Stimulated activated CD8-positive, alpha-beta memory T cell treated with anti-CD3 and anti-CD28 coated beads, Interleukin-7, amount 100 ng/mL, for 48 hours (primary cell): Measurements from ENCODE around the gene PGBD1.

ENCODE experiments used
- DNase-seq, 2 donors: peaks; one replicate each; pipeline ENCODE4 v3.0.0-alpha.2; 2020; ENCODE audit warnings: low read depth in 1 of 2; ENCODE audit errors: extremely low read depth in 1 of 2

PGBD1 gene

GRCh38 chr6:28281288-28282064 is at the start of gene PGBD1:
TSS of gene PGBD1 (plus strand) at chr6:28281572. CDS start at chr6:28283814, 2,242 bp downstream.
- peak; percentile 47 to 63 for DNase-seq

- DNase-seq, result no peak
Observed at GRCh38 chr6:28232785-28233184, 48.6 kb upstream of the PGBD1 start.

GRCh38 chr6:28235912-28236452 is 45.4 kb upstream of the PGBD1 start:
- no peak for DNase-seq

- no peak for DNase-seq
Observed at GRCh38 chr6:28239636-28240035, 41.7 kb upstream of the PGBD1 start.

- DNase-seq, result no peak
Observed at GRCh38 chr6:28240471-28240870, 40.9 kb upstream of the PGBD1 start.

GRCh38 chr6:28243946-28244345 is 37.4 kb upstream of the PGBD1 start:
- DNase-seq, result no peak

- no peak for DNase-seq
Observed at GRCh38 chr6:28245206-28245941, 36.0 kb upstream of the PGBD1 start.

- no peak for DNase-seq
Observed at GRCh38 chr6:28248916-28249315, 32.5 kb upstream of the PGBD1 start.

GRCh38 chr6:28250747-28251146 is 30.6 kb upstream of the PGBD1 start:
- no peak for DNase-seq

- DNase-seq, result peak in 1 of 2 donors; percentile 17
Observed at GRCh38 chr6:28251661-28252008, 29.7 kb upstream of the PGBD1 start.

- peak; percentile 46 to 74 for DNase-seq
Observed at GRCh38 chr6:28252009-28252975, 29.1 kb upstream of the PGBD1 start, which contains the start of gene ZKSCAN4. TSS of gene ZKSCAN4 (minus strand) at chr6:28252269. CDS start at chr6:28251980, 289 bp downstream.

GRCh38 chr6:28254121-28254519 is 27.3 kb upstream of the PGBD1 start:
- DNase-seq, result peak in 1 of 2 donors; percentile 6

- no peak for DNase-seq
Observed at GRCh38 chr6:28257042-28257441, 24.3 kb upstream of the PGBD1 start.

- DNase-seq, result peak in 1 of 2 donors; percentile 32
Observed at GRCh38 chr6:28258877-28259777, 22.2 kb upstream of the PGBD1 start, which contains the start of gene NKAPL. TSS of gene NKAPL (plus strand) at chr6:28259297. CDS start at chr6:28259372, 75 bp downstream.

- DNase-seq, result no peak
Observed at GRCh38 chr6:28263922-28264321, 17.4 kb upstream of the PGBD1 start.

GRCh38 chr6:28264834-28265401 is 16.5 kb upstream of the PGBD1 start:
- no peak for DNase-seq

GRCh38 chr6:28266563-28266961 is 14.8 kb upstream of the PGBD1 start:
- no peak for DNase-seq

GRCh38 chr6:28266962-28267694 is 14.2 kb upstream of the PGBD1 start, which contains the start of gene ZSCAN26:
TSS of gene ZSCAN26 (plus strand) at chr6:28267143. CDS start at chr6:28271920, 4,777 bp downstream.
- DNase-seq, result peak; percentile 54 to 76
